Activated B cell treated with CpG ODN at 0.5 μM for 24 hours (primary cell): ENCODE results near the gene HYDIN. TPM values are rescaled to one million over a fixed set of nuclear protein-coding genes. Genes with fewer than 3 reads are reported as not detected.

Source experiments
- ATAC-seq: fragments of 200-7000 bp; cut with Tn5 transposase; one replicate; pipeline ENCODE4 v1.10.0; 2021; ENCODE audit warnings: low read depth, mild to moderate bottlenecking, moderate library complexity
- CTCF ChIA-PET: fragments of 350-600 bp; sonication (Branson Sonifier 250); formaldehyde crosslinking; loops from one replicate; lab custom pipeline; 2021; ENCODE audit warnings: antibody characterized with exemption; lab: Charles Lee
- POLR2A ChIA-PET: fragments of 350-600 bp; sonication (Branson Sonifier 250); formaldehyde crosslinking; loops from one replicate; lab custom pipeline; 2021; ENCODE audit warnings: antibody characterized with exemption; lab: Charles Lee
- DNase-seq: peaks from one replicate; pipeline ENCODE4 v3.0.0; 2022
- H3K27ac Mint-ChIP-seq: one replicate; pipeline ENCODE4 v1.8.0; 2020; ENCODE audit warnings: mixed read lengths
- H3K27me3 Mint-ChIP-seq: one replicate; pipeline ENCODE4 v1.8.0; 2021; ENCODE audit warnings: mixed read lengths
- H3K36me3 Mint-ChIP-seq: one replicate; pipeline ENCODE4 v1.8.0; 2021; ENCODE audit warnings: low read depth, mixed read lengths
- H3K4me1 Mint-ChIP-seq: one replicate; pipeline ENCODE4 v1.8.0; 2021; ENCODE audit warnings: mixed read lengths
- H3K4me3 Mint-ChIP-seq: one replicate; pipeline ENCODE4 v1.8.0; 2020; ENCODE audit warnings: mild to moderate bottlenecking, mixed read lengths
- H3K9me3 Mint-ChIP-seq: one replicate; pipeline ENCODE4 v1.8.0; 2020; ENCODE audit warnings: mixed read lengths
- CTCF ChIP-seq: fragments of 200-600 bp; IDR thresholded peaks from one replicate; pipeline ENCODE4 v1.8.0; 2022; ENCODE audit warnings: antibody characterized with exemption, mild to moderate bottlenecking
- intact Hi-C: fragments of 100-400 bp; cut with micrococcal nuclease; formaldehyde crosslinking; loops from one replicate; pipeline ENCODE4 v1.15.1; 2024
- total RNA-seq: library from RNA; stranded (reverse); gene quantifications from 2 replicates; pipeline ENCODE4 v1.2.3, GENCODE V29; 2022

The HYDIN gene
- total RNA-seq, 1 donor from 2014 or later: not detected

DNA sequence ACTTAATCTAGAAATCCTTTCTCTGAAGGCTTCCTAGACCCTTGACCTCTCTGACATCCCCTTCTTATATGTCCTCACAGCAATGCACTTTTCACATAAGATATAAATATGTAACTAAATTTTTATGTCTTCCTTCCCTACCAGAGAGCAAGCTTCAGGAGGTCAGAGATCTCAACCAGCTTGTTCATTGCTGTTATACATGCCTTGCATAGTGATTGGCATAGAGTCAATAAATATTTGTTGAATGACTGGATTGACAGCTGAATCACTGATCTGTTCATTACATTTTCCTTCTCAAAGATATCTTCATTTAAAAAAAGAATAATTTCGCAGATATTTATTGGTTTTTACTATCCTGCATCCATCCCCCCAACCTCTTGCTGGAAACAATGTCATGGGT is 29.5 kb downstream of the HYDIN start:
- POLR2A ChIA-PET: no interaction called here
- TF ChIP-seq CTCF: no peak
- DNase-seq: no peak
- CTCF ChIA-PET: no interaction called here
- peaks cover 15% of the 10 kb centered on the region for H3K9me3 Mint-ChIP-seq
- intact Hi-C loops: no loop called here
- H3K4me1 Mint-ChIP-seq: no peaks in the 10 kb centered on the region
- ATAC-seq: no peak
- H3K4me3 Mint-ChIP-seq: no peak overlapping the region
- H3K36me3 Mint-ChIP-seq: no peaks in the 10 kb centered on the region
- peaks cover 20% of the 10 kb centered on the region for H3K27me3 Mint-ChIP-seq
- no peak overlapping the region for H3K27ac Mint-ChIP-seq

GRCh38 chr16:71198408-71198807 is 32.1 kb downstream of the HYDIN start:
- intact Hi-C loops: no loop called here
- Mint-ChIP-seq H3K27me3 (peaks cover 21% of the 10 kb centered on the region), H3K36me3 (no peaks in the 10 kb centered on the region), H3K4me1 (no peaks in the 10 kb centered on the region), H3K4me3 (no peak overlapping the region), H3K27ac (no peak overlapping the region), H3K9me3 (peaks cover 15% of the 10 kb centered on the region)
- POLR2A ChIA-PET: no interaction called here
- no peak for DNase-seq
- CTCF ChIA-PET: no interaction called here
- no peak for ATAC-seq
- no peak for TF ChIP-seq CTCF

- ChIA-PET CTCF (no interaction called here), POLR2A (no interaction called here)
- ATAC-seq: no peak
- no peaks in the 10 kb centered on the region for H3K36me3 Mint-ChIP-seq
- H3K9me3 Mint-ChIP-seq: peaks cover under 1% of the 10 kb centered on the region
- H3K27me3 Mint-ChIP-seq: peaks cover 13% of the 10 kb centered on the region
- H3K27ac Mint-ChIP-seq: no peak overlapping the region
- H3K4me1 Mint-ChIP-seq: no peaks in the 10 kb centered on the region
- H3K4me3 Mint-ChIP-seq: no peak overlapping the region
- TF ChIP-seq CTCF: no peak
- intact Hi-C loops: no loop called here
- no peak for DNase-seq
These were observed 38.1 kb downstream of the HYDIN start for GRCh38 chr16:71192387-71192786.

DNA sequence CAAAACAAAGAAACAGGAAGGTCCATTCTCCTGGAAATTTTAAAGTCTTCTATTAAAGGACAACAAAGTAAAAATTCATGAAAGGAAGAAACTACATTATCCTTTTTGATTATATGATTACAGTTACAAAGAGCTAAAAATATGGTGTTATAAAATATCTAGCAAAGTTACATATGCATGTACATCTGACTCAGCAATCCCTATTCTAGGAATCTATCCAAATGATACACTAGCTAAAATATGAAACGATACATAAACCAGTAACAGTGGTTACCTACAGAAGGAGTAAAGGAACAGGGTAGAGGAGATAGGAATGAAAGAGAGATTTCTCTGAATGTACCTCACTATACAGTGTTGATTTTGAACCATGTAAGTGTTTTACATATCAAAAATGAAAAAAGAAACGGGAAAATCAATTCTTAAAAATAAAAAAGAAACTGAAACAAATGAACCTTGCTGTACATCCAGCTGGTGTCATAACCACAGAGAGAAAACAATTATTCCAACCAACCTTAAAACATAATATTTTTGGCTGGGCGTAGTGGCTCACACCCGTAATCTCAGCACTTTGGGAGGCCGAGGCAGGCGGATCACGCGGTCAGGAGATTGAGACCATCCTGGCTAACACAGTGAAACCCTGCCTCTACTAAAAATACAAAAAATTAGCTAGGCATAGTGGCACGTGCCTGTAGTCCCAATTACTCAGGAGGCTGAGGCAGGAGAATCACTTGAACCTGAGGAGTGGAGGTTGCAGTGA is 41.4 kb downstream of the HYDIN start:
- Mint-ChIP-seq H3K36me3 (no peaks in the 10 kb centered on the region), H3K27me3 (peaks cover 5% of the 10 kb centered on the region), H3K4me1 (no peaks in the 10 kb centered on the region), H3K4me3 (no peak overlapping the region), H3K27ac (no peak overlapping the region), H3K9me3 (no peaks in the 10 kb centered on the region)
- DNase-seq: no peak
- TF ChIP-seq CTCF: no peak
- CTCF ChIA-PET: no interaction called here
- no peak for ATAC-seq
- intact Hi-C loops: no loop called here
- POLR2A ChIA-PET: no interaction called here

GRCh38 chr16:71185347-71185746 is 45.2 kb downstream of the HYDIN start:
- Mint-ChIP-seq H3K9me3 (peaks cover 7% of the 10 kb centered on the region), H3K4me1 (no peaks in the 10 kb centered on the region), H3K4me3 (no peak overlapping the region), H3K27ac (no peak overlapping the region), H3K27me3 (peaks cover 9% of the 10 kb centered on the region), H3K36me3 (no peaks in the 10 kb centered on the region)
- CTCF ChIA-PET: no interaction called here
- POLR2A ChIA-PET: no interaction called here
- DNase-seq (no peak), ATAC-seq (no peak)
- TF ChIP-seq CTCF: no peak
- intact Hi-C loops: no loop called here
